Tibial nerve (tissue), 4 donors: ENCODE results near the gene PHACTR4. TPM values are rescaled to one million over a fixed set of nuclear protein-coding genes. Genes with fewer than 3 reads are reported as not detected.

ENCODE experiments used
- DNase-seq, 2 donors: peaks; one replicate each; pipeline ENCODE4 v3.0.0-alpha.2; 2019; ENCODE audit warnings: low spot score in 2 of 2
- H3K27ac ChIP-seq, 4 donors: fragments of 200-600 bp; sonication (generic) in 3 of 4; one replicate each; pipeline ENCODE4 v1.5.1; 2017 to 2019; ENCODE audit warnings: mild to moderate bottlenecking in 1 of 4
- H3K27me3 ChIP-seq, 2 donors: fragments of 200-600 bp; sonication (generic) in 1 of 2; one replicate each; pipeline versions ENCODE4 v1.5.1 to v1.6.0; 2017 to 2019
- H3K36me3 ChIP-seq, 3 donors: fragments of 200-600 bp; sonication (generic); one replicate each; pipeline ENCODE4 v1.5.1; 2018 to 2019
- H3K4me1 ChIP-seq, 4 donors: fragments of 200-600 bp; sonication (generic) in 3 of 4; one replicate each; pipeline ENCODE4 v1.5.1; 2017 to 2019
- H3K4me3 ChIP-seq, 4 donors: fragments of 200-600 bp; sonication (generic) in 3 of 4; one replicate each; pipeline ENCODE4 v1.5.1; 2017 to 2019; ENCODE audit warnings: mild to moderate bottlenecking in 1 of 4, moderate library complexity in 1 of 4
- H3K9me3 ChIP-seq, 4 donors: fragments of 200-600 bp; sonication (generic) in 3 of 4; one replicate each; pipeline ENCODE4 v1.5.1; 2017 to 2019
- CTCF ChIP-seq, 5 experiments: fragments of 200-600 bp in 3 of 5; fragments of 450-650 bp in 2 of 5; sonication (generic) in 3 of 5; IDR thresholded peaks; one replicate each; pipeline ENCODE4 v1.5.1; 2016 to 2019; ENCODE audit warnings: antibody characterized with exemption in 5 of 5, mild to moderate bottlenecking in 3 of 5, moderate library complexity in 2 of 5
- EP300 ChIP-seq, 2 donors: sonication (generic); formaldehyde crosslinking; IDR thresholded peaks; one replicate each; pipeline ENCODE4 v1.6.1; 2017; ENCODE audit warnings: antibody characterized with exemption in 2 of 2, mild to moderate bottlenecking in 1 of 2
- POLR2A ChIP-seq, 2 donors: fragments of 450-650 bp; IDR thresholded peaks; one replicate each; pipeline ENCODE4 v1.6.1; 2017; ENCODE audit warnings: antibody characterized with exemption in 2 of 2, mild to moderate bottlenecking in 2 of 2, moderate library complexity in 2 of 2
- WGBS, 2 donors: methylation state at CpG; one replicate each; pipeline ENCODE4 v1.1.5; 2018; 5-methylcytosine and 5-hydroxymethylcytosine counted together
- total RNA-seq, 4 donors: library from RNA; depleted of rRNA; stranded (reverse); fragments of >200 nt; gene quantifications; one replicate each; pipeline ENCODE4 v1.1.0, GENCODE V29; 2016

The PHACTR4 gene
- total RNA-seq, 4 donors from 2014 or later: 25.1 to 38.7 (median 33.6) TPM

- DNase-seq: no peak
- H3K36me3 ChIP-seq: peaks cover 0 to 6% (median 0%) of the 10 kb centered on the region in 3 donors
- H3K27me3 ChIP-seq: no peaks in the 10 kb centered on the region
- no peak overlapping the region for H3K4me3 ChIP-seq
- TF ChIP-seq CTCF (IDR thresholded peaks at IDR 0.05) (no peak), POLR2A (IDR thresholded peaks at IDR 0.05) (no peak), EP300 (IDR thresholded peaks at IDR 0.05) (no peak)
- peaks cover 0 to 9% (median 0%) of the 10 kb centered on the region in 4 donors for H3K4me1 ChIP-seq
- no peaks in the 10 kb centered on the region for H3K9me3 ChIP-seq
- WGBS, 2 donors: 93 to 94% methylated on average over 1 of the region's 1 CpG
- no peak overlapping the region for H3K27ac ChIP-seq
Measured at GRCh38 chr1:28421744-28422143, 52.2 kb downstream of the PHACTR4 start.

- Histone ChIP-seq H3K36me3 (peaks cover 0 to 6% (median 0%) of the 10 kb centered on the region in 3 donors), H3K4me1 (no peaks in the 10 kb centered on the region), H3K9me3 (no peaks in the 10 kb centered on the region), H3K27me3 (no peaks in the 10 kb centered on the region), H3K4me3 (no peak overlapping the region), H3K27ac (no peak overlapping the region)
- 95 to 100% methylated on average over 1 of the region's 1 CpG for whole genome bisulfite sequencing, 2 donors
- no peak for DNase-seq
- no peak for TF ChIP-seq POLR2A (IDR thresholded peaks at IDR 0.05)
- TF ChIP-seq CTCF (IDR thresholded peaks at IDR 0.05): no peak
- TF ChIP-seq EP300 (IDR thresholded peaks at IDR 0.05): no peak
Measured at GRCh38 chr1:28426831-28427230, 57.3 kb downstream of the PHACTR4 start.

GRCh38 chr1:28428012-28428411, 58.5 kb downstream of the PHACTR4 start:
- Histone ChIP-seq H3K27me3 (no peaks in the 10 kb centered on the region), H3K9me3 (no peaks in the 10 kb centered on the region), H3K36me3 (peaks cover 0 to 6% (median 0%) of the 10 kb centered on the region in 3 donors), H3K4me3 (no peak overlapping the region), H3K4me1 (no peaks in the 10 kb centered on the region), H3K27ac (no peak overlapping the region)
- DNase-seq: no peak
- TF ChIP-seq POLR2A (IDR thresholded peaks at IDR 0.05) (no peak), EP300 (IDR thresholded peaks at IDR 0.05) (no peak), CTCF (IDR thresholded peaks at IDR 0.05) (no peak)
- 72 to 87% methylated on average over 1 of the region's 1 CpG for WGBS, 2 donors

GRCh38 chr1:28428990-28429520, 59.5 kb downstream of the PHACTR4 start:
- no peak for DNase-seq
- 90 to 91% methylated on average over 6 of the region's 6 CpGs for WGBS, 2 donors
- Histone ChIP-seq H3K4me3 (no peak overlapping the region), H3K4me1 (no peaks in the 10 kb centered on the region), H3K9me3 (no peaks in the 10 kb centered on the region), H3K36me3 (peaks cover 0 to 6% (median 0%) of the 10 kb centered on the region in 3 donors), H3K27ac (no peak overlapping the region), H3K27me3 (no peaks in the 10 kb centered on the region)
- TF ChIP-seq CTCF (IDR thresholded peaks at IDR 0.05) (no peak), POLR2A (IDR thresholded peaks at IDR 0.05) (no peak), EP300 (IDR thresholded peaks at IDR 0.05) (no peak)

GRCh38 chr1:28436211-28436769, 66.8 kb downstream of the PHACTR4 start:
- Histone ChIP-seq H3K27ac (peak overlapping the region in 2 of 4 donors; percentile 4 to 82), H3K4me1 (peaks cover 0 to 37% (median 18%) of the 10 kb centered on the region in 4 donors), H3K4me3 (no peak overlapping the region), H3K36me3 (no peaks in the 10 kb centered on the region), H3K27me3 (no peaks in the 10 kb centered on the region), H3K9me3 (no peaks in the 10 kb centered on the region)
- WGBS, 2 donors: 50 to 98% methylated on average over 2 of the region's 2 CpGs
- DNase-seq: no peak
- TF ChIP-seq POLR2A (IDR thresholded peaks at IDR 0.05): no peak
- TF ChIP-seq CTCF (IDR thresholded peaks at IDR 0.05): no peak
- no peak for TF ChIP-seq EP300 (IDR thresholded peaks at IDR 0.05)
